PFSK-1 (cell line): ENCODE measurements around the gene CASP9.

Experiments used
- FOXP2 ChIP-seq: optimal IDR thresholded peaks from 2 replicates; pipeline ENCODE3; 2011; ENCODE audit warnings: borderline replicate concordance, control low read depth, inconsistent platforms; ENCODE audit not compliant: insufficient read depth; ENCODE audit errors: extremely low read length, extremely low read depth
- POLR2AphosphoS5 ChIP-seq: IDR thresholded peaks from 2 replicates; pipeline ENCODE4 v1.6.1; 2012; ENCODE audit warnings: low read depth, mild to moderate bottlenecking, control low read depth, low read length, moderate library complexity
- SIN3A ChIP-seq: IDR thresholded peaks from 2 replicates; pipeline ENCODE4 v1.6.1; 2012; ENCODE audit warnings: mild to moderate bottlenecking, low read length, moderate library complexity, borderline replicate concordance; ENCODE audit not compliant: insufficient read depth
- TAF1 ChIP-seq: IDR thresholded peaks from 2 replicates; pipeline ENCODE4 v1.6.1; 2012; ENCODE audit warnings: low read length, control low read depth, borderline replicate concordance; ENCODE audit not compliant: insufficient read depth
- TF ChIP-seq, protein P1 (sequence below), 2 experiments: IDR thresholded peaks; 2 replicates each; pipeline versions ENCODE4 v1.6.1 to v1.8.0; 2011 to 2012; ENCODE audit warnings: low read depth in 2 of 2, low read length in 2 of 2, control low read depth in 1 of 2, inconsistent platforms in 1 of 2, mild to moderate bottlenecking in 1 of 2, moderate library complexity in 1 of 2; ENCODE audit not compliant: insufficient read depth in 1 of 2

The CASP9 gene

DNA sequence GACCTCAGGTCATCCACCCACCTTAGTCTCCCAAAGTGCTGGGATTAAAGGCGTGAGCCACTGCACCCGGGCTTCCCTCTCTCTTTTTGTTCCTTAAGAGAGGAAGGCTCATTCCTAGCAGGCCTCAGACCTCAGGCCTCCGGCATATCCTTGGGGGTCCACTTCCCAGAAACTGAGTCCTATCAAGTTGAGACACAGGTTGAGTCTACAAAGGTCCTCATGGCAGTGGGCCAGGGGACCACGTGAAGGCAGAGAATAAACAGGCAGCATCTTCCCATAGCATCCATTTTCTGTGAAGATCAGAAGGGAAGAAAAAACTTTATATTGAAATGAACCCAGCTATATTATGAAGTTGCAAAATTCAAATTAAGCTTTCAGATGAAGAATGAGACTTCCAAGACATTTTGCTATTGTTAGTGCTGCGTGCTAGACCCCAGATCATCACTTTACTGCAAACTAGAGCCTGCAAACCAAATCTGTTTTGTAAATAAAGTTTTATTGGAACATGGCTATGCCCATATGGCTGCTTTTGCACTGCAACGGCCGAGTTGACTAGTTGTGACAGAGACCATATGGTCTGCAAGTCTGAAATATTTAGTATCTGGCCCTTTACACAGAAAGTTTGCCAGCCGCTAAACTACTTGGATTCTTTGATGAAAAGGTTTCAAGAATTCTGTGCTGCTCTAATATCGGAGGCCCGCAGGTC lies 71.0 kb downstream of the CASP9 start:
- no peak for TF ChIP-seq TAF1
- TF ChIP-seq SIN3A, result no peak
- no peak for TF ChIP-seq FOXP2
- TF ChIP-seq, protein P1, sequence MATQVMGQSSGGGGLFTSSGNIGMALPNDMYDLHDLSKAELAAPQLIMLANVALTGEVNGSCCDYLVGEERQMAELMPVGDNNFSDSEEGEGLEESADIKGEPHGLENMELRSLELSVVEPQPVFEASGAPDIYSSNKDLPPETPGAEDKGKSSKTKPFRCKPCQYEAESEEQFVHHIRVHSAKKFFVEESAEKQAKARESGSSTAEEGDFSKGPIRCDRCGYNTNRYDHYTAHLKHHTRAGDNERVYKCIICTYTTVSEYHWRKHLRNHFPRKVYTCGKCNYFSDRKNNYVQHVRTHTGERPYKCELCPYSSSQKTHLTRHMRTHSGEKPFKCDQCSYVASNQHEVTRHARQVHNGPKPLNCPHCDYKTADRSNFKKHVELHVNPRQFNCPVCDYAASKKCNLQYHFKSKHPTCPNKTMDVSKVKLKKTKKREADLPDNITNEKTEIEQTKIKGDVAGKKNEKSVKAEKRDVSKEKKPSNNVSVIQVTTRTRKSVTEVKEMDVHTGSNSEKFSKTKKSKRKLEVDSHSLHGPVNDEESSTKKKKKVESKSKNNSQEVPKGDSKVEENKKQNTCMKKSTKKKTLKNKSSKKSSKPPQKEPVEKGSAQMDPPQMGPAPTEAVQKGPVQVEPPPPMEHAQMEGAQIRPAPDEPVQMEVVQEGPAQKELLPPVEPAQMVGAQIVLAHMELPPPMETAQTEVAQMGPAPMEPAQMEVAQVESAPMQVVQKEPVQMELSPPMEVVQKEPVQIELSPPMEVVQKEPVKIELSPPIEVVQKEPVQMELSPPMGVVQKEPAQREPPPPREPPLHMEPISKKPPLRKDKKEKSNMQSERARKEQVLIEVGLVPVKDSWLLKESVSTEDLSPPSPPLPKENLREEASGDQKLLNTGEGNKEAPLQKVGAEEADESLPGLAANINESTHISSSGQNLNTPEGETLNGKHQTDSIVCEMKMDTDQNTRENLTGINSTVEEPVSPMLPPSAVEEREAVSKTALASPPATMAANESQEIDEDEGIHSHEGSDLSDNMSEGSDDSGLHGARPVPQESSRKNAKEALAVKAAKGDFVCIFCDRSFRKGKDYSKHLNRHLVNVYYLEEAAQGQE (IDR thresholded peaks at IDR 0.05; ENCODE audit: insufficient read depth in 1 of 2, low read depth in 2 of 2, low read length in 2 of 2), result no peak
- no peak for TF ChIP-seq POLR2AphosphoS5

DNA sequence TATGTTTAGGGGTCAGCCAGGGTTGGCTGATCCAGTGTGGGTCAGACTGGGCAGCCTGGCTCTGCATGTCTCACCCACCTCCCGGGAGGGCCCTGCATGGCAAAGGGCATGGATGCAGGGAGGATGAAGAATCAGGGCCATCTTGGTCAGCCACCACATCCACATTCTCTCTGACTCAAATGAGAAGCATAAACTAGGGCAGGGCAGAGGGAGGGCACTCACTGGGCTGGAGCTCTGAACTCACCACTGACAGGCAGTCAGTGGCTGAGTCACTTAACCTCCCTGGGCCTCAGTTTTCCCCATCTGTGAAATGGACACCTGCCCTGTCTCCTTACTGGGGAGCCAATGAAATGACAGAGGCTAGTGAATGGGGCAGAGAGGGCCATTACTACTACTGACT lies 71.8 kb downstream of the CASP9 start:
- TF ChIP-seq POLR2AphosphoS5, result no peak
- TF ChIP-seq SIN3A, result no peak
- TF ChIP-seq FOXP2, result no peak

DNA sequence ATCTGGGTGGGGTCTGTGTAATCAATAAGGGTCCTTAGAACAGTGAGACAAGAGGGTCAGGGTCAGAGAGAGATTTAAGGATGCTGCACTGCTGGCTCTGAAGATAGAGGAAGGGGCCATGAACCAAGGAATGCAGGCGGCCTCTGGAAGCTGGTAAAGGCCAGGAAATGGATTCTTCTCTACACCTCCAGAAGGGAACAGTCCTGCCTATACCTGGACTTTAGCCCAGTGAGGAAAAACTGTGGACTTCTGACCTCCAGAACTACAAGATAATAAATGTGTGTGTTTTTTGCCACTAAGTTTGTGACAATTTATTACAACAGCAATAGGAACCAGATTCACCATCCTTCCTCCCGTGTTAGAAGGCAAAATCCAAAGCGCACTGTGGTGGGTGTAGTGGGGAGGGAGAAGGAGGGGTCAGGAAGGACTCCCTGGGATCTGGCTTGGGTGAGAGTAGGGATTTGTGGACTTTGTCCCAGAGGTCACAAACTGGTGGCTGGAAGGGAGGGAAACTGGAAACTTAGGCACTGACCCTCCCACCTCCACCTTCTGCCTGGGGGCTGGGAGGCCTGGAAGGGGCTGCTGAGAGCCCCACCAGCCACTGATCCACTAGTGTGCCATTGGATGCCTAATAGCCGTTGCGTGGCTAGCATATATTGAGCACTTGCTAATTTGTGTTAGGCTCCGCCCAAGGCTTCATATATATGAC lies 72.8 kb downstream of the CASP9 start:
- TF ChIP-seq POLR2AphosphoS5, result no peak

DNA sequence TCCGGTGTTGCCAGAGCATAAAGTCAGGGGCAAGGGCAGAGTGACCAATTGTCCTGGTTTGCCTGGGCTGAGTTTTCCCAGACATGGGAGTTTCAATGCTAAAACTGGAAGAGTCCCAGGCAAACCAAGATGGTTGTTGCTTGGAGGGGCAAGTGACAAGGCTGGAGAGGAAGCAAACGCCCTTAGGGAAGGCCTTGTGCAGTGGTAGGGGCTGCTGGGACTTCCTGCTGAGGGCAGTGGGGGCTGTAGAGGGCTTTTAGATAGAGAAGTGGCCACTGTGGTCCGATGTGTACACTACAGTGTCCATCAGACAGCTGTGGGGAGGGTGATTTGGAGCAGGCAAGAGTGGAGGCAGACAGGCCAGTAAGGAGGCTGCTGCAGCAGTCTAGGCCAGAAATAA lies 74.4 kb downstream of the CASP9 start:
- no peak for TF ChIP-seq POLR2AphosphoS5
- no peak for TF ChIP-seq FOXP2
- no peak for TF ChIP-seq SIN3A
- TF ChIP-seq, protein P1 (IDR thresholded peaks at IDR 0.05; ENCODE audit: insufficient read depth in 1 of 2, low read depth in 2 of 2, low read length in 2 of 2), result no peak
- no peak for TF ChIP-seq TAF1

DNA sequence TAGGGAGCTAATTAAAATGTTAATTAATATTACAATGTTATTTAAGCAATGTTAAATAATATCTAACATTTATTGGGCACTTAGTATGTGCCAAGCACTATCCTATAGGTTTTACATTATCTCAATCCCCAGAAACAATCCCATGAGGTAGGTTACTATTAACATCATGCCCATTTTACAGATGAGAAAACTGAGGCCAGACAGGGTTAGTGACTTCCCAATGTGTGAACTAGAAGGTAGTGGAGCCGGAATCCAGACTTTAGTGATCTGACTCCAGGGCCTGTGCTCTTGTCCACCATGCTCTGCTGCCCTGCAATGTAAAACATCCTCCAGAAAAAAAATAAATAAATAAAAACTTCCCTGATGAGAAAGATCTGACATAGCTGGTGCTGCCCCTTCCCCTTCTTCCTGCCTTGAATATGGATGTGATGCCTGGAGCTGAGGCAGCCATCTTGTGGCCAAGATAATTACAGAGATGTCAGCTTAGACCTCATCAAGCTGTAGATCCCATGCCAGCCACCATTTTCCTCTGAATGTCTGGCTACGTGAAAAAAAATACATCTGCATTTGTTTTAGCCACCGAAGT lies 75.0 kb downstream of the CASP9 start:
- TF ChIP-seq, protein P1 (IDR thresholded peaks at IDR 0.05; ENCODE audit: insufficient read depth in 1 of 2, low read depth in 2 of 2, low read length in 2 of 2), result no peak
- TF ChIP-seq FOXP2 (no peak), TAF1 (no peak), POLR2AphosphoS5 (no peak), SIN3A (no peak)

DNA sequence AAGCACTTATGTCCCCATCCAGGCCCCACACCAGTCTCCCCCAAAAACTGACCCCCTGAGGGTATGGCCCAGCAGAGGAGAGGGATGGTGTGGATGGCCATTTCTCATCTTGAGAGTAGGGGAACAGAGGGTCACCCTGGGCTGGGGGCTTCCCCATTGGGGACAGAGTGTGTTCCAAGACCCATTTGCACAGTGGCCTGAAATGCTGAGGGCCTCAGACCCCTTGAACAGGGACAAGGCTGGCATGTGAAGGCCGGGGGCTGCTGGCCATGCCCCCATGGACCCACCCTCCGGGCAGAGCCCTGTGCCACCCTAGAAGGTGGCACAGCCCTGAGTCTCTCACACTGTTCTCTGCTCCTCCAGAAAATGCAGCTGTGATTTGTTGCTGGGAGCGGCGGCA lies 77.8 kb downstream of the CASP9 start:
- TF ChIP-seq SIN3A (no peak), TAF1 (no peak), POLR2AphosphoS5 (no peak), FOXP2 (no peak)
